ENCODE data around the gene DLG5. TPM values are rescaled to one million over a fixed set of nuclear protein-coding genes. Genes with fewer than 3 reads are reported as not detected.
A peak's percentile ranks its signal among the peaks of the same experiment; 100 is the strongest.

The DLG5 gene
- total and polyA plus RNA-seq, 10 of the 15 experiments (the other 5 are each of a cell fraction or from before 2014, with no cell fraction given): 0.18 to 6.6 (median 2.7) TPM

DNA sequence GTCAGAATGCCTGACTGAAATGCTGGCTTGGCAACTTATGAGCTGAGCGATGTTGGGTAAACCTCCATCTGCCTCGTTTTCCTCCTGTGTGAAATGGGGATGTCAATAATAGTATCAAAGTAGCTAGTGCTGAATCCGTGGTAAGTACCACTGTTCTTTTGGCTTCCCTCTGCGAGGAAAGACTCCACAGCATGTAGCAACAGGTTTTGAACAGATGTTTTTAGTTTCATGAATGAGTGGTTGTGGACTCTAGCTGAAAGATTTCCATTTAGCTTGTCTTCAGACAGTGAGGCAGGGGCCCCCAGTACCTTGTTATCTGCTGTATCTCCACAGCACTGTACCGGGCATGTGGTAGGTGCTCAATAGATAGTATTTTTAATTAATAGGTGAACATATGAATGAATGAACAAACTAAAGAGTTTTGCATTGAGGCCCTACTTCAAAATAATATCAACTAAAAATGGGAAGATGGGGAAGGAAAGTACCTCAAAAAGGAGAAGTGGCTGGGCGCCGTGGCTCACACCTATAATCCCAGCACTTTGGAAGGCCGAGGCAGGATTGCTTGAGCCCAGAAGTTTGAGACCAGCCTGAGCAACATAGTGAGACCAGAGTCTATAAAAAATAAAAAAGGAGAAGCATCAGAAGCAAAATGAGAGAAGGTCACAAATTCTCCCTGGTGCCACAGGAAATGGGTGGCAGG is 5.6 kb upstream of the DLG5 start:
- Histone ChIP-seq H3K36me3 (ENCODE audit: control insufficient read depth in 2 of 2, insufficient read depth in 2 of 2, low read length in 1 of 2) (no peaks in the 10 kb centered on the region), H4K20me1 (ENCODE audit: control insufficient read depth, insufficient read depth) (no peaks in the 10 kb centered on the region), H3K4me2 (ENCODE audit: control insufficient read depth, insufficient read depth) (no peak overlapping the region), H3K27me3 (replicated peaks in 1 of 2; ENCODE audit: control insufficient read depth in 2 of 2, insufficient read depth in 2 of 2, low read length in 1 of 2) (peaks cover 5 to 10% of the 10 kb centered on the region in 2 experiments), H3K4me3 (no peak overlapping the region), H3K9me3 (replicated peaks; ENCODE audit: control insufficient read depth, insufficient read depth, low read length) (no peaks in the 10 kb centered on the region; the same call in 2 of the 3 replicates), H2AFZ (ENCODE audit: control insufficient read depth, low read depth, low read length) (no peak overlapping the region), H3K4me1 (ENCODE audit: control insufficient read depth, insufficient read depth, low read length) (peaks cover 2% of the 10 kb centered on the region; the same call in 1 of the 2 replicates), H3K79me2 (ENCODE audit: control insufficient read depth, insufficient read depth, low read length) (no peaks in the 10 kb centered on the region), H3K9ac (ENCODE audit: control insufficient read depth, insufficient read depth, low read length) (no peak overlapping the region), H3K27ac (ENCODE audit: control insufficient read depth, insufficient read depth) (no peak overlapping the region)
- ChIA-PET SMC1A (ENCODE audit: uncharacterized antibody, unreplicated experiment) (interaction anchor here (0.6 kb wide), 1 partner anchor 12 kb away, joined by 3 read pairs; no protein-coding TSS in a partner anchor), POLR2A (no interaction called here), RAD21 (ENCODE audit: unreplicated experiment) (no interaction called here), CTCF (no interaction called here)
- no TSS peak for BruUV-seq (replicated peaks)
- TF ChIP-seq FOXM1 (IDR thresholded peaks at IDR 0.05; ENCODE audit: low read depth, low read length) (no peak), SPI1 (IDR thresholded peaks at IDR 0.05; ENCODE audit: borderline replicate concordance, insufficient read depth, low read depth, low read length) (peak; percentile 30; the same call in 1 of the 2 replicates), NR2C2 (IDR thresholded peaks at IDR 0.05; ENCODE audit: borderline replicate concordance, control insufficient read depth, insufficient read length, low read depth) (no peak)
- intact Hi-C loops (cut with micrococcal nuclease; ENCODE audit: unreplicated experiment): no loop called here
- 24% methylated on average over 8 of the region's 8 CpGs for WGBS (ENCODE audit: insufficient coverage, insufficient replicate concordance, low lambda C conversion rate, missing lambda C conversion rate)
- ATAC-seq (no peak), DNase-seq (ENCODE audit: low read depth, low spot score) (no peak), FAIRE-seq (peak; percentile 35)
- in situ Hi-C loops (cut with MboI): no loop called here

DNA sequence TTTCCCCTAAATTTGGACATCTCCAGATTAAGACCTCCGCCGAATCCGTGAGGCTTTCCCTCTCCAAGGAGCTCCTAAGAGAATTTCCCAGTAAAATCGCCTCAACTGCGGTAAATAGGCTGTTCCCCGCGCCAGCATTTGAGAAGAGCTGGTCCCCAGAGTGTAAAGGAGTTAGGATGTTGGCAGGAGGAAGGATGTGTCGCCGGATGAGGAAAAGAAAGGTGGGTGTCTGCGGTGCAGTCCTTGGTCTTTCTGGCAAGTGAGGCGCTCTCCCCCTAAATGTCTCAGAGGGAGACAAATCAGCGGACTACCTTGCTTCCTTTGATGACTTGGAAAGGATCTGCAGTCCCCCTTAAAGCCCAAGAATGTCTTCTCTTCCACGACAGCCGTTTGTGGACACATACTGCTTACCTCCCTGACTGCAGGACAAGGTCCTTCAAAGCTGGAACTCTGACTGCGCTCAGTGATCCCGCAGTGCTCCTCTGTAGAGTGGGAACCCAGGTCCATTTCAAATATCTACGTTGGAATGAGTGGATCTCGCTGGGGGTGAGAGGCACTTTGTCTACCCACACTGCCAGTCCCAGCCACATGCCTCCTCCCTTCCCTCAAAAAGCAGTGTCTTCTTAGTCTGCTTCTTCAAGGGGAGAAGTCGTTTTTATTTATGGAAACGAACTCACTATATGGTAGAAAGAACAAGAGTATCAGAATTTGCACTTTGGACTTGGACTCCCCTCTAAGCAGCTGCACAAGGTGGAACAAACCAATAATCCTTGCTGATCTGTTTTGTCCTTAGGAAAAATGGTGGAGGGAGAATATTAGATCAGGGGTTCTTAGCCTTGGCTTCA is 1.1 kb upstream of the DLG5 start:
- peak overlapping the region; percentile 60; the same call in 1 of the 2 replicates for H3K4me3 ChIP-seq
- no peaks in the 10 kb centered on the region; the same call in 2 of the 3 replicates for H3K9me3 ChIP-seq (replicated peaks; ENCODE audit: control insufficient read depth, insufficient read depth, low read length)
- FAIRE-seq (no peak), ATAC-seq (no peak), DNase-seq (ENCODE audit: low read depth, low spot score) (no peak)
- H3K79me2 ChIP-seq (ENCODE audit: control insufficient read depth, insufficient read depth, low read length): no peaks in the 10 kb centered on the region; the same call in none of the 2 replicates
- no peaks in the 10 kb centered on the region for H3K36me3 ChIP-seq (ENCODE audit: control insufficient read depth in 2 of 2, insufficient read depth in 2 of 2, low read length in 1 of 2)
- no peak overlapping the region for H3K27ac ChIP-seq (ENCODE audit: control insufficient read depth, insufficient read depth)
- RAD21 ChIA-PET (ENCODE audit: unreplicated experiment): no interaction called here
- peaks cover 12% of the 10 kb centered on the region for H3K4me1 ChIP-seq (ENCODE audit: control insufficient read depth, insufficient read depth, low read length)
- BruUV-seq (replicated peaks): no TSS peak
- POLR2A ChIA-PET: no interaction called here
- peaks cover 6 to 12% of the 10 kb centered on the region in 2 experiments for H3K27me3 ChIP-seq (replicated peaks in 1 of 2; ENCODE audit: control insufficient read depth in 2 of 2, insufficient read depth in 2 of 2, low read length in 1 of 2)
- peak overlapping the region; percentile 62 for H3K4me2 ChIP-seq (ENCODE audit: control insufficient read depth, insufficient read depth)
- SMC1A ChIA-PET (ENCODE audit: uncharacterized antibody, unreplicated experiment): no interaction called here
- in situ Hi-C loops (cut with MboI): no loop called here
- H2AFZ ChIP-seq (ENCODE audit: control insufficient read depth, low read depth, low read length): peak overlapping the region; percentile 25
- no peak overlapping the region; the same call in 1 of the 2 replicates for H3K9ac ChIP-seq (ENCODE audit: control insufficient read depth, insufficient read depth, low read length)
- H4K20me1 ChIP-seq (ENCODE audit: control insufficient read depth, insufficient read depth): no peaks in the 10 kb centered on the region
- CTCF ChIA-PET: interaction anchor here (1.8 kb wide), 1 partner anchor 81 kb away, joined by 7 read pairs; no protein-coding TSS in a partner anchor
- WGBS (ENCODE audit: insufficient coverage, insufficient replicate concordance, low lambda C conversion rate, missing lambda C conversion rate): 52% methylated on average over 20 of the region's 20 CpGs
- intact Hi-C loops (cut with micrococcal nuclease; ENCODE audit: unreplicated experiment): loop anchor here (5.0 kb wide), 1 partner anchor 80 kb away; no protein-coding TSS in a partner anchor
- TF ChIP-seq, protein P1, sequence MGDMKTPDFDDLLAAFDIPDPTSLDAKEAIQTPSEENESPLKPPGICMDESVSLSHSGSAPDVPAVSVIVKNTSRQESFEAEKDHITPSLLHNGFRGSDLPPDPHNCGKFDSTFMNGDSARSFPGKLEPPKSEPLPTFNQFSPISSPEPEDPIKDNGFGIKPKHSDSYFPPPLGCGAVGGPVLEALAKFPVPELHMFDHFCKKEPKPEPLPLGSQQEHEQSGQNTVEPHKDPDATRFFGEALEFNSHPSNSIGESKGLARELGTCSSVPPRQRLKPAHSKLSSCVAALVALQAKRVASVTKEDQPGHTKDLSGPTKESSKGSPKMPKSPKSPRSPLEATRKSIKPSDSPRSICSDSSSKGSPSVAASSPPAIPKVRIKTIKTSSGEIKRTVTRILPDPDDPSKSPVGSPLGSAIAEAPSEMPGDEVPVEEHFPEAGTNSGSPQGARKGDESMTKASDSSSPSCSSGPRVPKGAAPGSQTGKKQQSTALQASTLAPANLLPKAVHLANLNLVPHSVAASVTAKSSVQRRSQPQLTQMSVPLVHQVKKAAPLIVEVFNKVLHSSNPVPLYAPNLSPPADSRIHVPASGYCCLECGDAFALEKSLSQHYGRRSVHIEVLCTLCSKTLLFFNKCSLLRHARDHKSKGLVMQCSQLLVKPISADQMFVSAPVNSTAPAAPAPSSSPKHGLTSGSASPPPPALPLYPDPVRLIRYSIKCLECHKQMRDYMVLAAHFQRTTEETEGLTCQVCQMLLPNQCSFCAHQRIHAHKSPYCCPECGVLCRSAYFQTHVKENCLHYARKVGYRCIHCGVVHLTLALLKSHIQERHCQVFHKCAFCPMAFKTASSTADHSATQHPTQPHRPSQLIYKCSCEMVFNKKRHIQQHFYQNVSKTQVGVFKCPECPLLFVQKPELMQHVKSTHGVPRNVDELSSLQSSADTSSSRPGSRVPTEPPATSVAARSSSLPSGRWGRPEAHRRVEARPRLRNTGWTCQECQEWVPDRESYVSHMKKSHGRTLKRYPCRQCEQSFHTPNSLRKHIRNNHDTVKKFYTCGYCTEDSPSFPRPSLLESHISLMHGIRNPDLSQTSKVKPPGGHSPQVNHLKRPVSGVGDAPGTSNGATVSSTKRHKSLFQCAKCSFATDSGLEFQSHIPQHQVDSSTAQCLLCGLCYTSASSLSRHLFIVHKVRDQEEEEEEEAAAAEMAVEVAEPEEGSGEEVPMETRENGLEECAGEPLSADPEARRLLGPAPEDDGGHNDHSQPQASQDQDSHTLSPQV (IDR thresholded peaks at IDR 0.05): no peak
- TF ChIP-seq, protein P2, sequence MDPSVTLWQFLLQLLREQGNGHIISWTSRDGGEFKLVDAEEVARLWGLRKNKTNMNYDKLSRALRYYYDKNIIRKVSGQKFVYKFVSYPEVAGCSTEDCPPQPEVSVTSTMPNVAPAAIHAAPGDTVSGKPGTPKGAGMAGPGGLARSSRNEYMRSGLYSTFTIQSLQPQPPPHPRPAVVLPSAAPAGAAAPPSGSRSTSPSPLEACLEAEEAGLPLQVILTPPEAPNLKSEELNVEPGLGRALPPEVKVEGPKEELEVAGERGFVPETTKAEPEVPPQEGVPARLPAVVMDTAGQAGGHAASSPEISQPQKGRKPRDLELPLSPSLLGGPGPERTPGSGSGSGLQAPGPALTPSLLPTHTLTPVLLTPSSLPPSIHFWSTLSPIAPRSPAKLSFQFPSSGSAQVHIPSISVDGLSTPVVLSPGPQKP (IDR thresholded peaks at IDR 0.05; ENCODE audit: low read depth, low read length): no peak
